HepG2 (cell line): ENCODE results near the gene ACAP3. TPM values are rescaled to one million over a fixed set of nuclear protein-coding genes. Genes with fewer than 3 reads are reported as not detected.
A peak's percentile ranks its signal among the peaks of the same experiment; 100 is the strongest.

Source experiments
- CAMTA2 ChIP-seq: sonication (generic); formaldehyde crosslinking; IDR thresholded peaks from 2 replicates; pipeline ENCODE4 v1.4.0; 2020; ENCODE audit warnings: mild to moderate bottlenecking, missing genetic modification reagents, borderline replicate concordance
- MATR3 ChIP-seq: sonication (generic); formaldehyde crosslinking; IDR thresholded peaks from 2 replicates; pipeline ENCODE4 v1.4.0; 2020; ENCODE audit warnings: missing genetic modification reagents
- NCOA2 ChIP-seq: sonication (generic); formaldehyde crosslinking; IDR thresholded peaks from 2 replicates; pipeline ENCODE4 v1.8.0; 2022; ENCODE audit warnings: inconsistent platforms
- NFE2 ChIP-seq: sonication (generic); formaldehyde crosslinking; IDR thresholded peaks from 2 replicates; pipeline ENCODE4 v1.4.0; 2020; ENCODE audit warnings: missing genetic modification reagents
- NFRKB ChIP-seq: fragments of 450-650 bp; IDR thresholded peaks from 2 replicates; pipeline ENCODE4 v1.6.1; 2017
- NR2F2 ChIP-seq: IDR thresholded peaks from 2 replicates; pipeline ENCODE4 v1.6.1; 2012; ENCODE audit warnings: low read depth, inconsistent platforms, borderline replicate concordance
- NRL ChIP-seq: sonication (generic); formaldehyde crosslinking; IDR thresholded peaks from 2 replicates; pipeline ENCODE4 v1.5.0; 2020; ENCODE audit warnings: missing genetic modification reagents, mild to moderate bottlenecking, moderate library complexity, borderline replicate concordance
- PCBP2 ChIP-seq: fragments of 200-400 bp; formaldehyde crosslinking; optimal IDR thresholded peaks from 2 replicates; pipeline ENCODE3; 2018; ENCODE audit warnings: low read length, low read depth; ENCODE audit not compliant: poor library complexity, severe bottlenecking
- RARA ChIP-seq: IDR thresholded peaks from 2 replicates; pipeline ENCODE4 v1.6.1; 2016; ENCODE audit warnings: missing genetic modification reagents, missing compliant biosample characterization
- SIX1 ChIP-seq: sonication (generic); formaldehyde crosslinking; IDR thresholded peaks from 2 replicates; pipeline ENCODE4 v1.4.0; 2020; ENCODE audit warnings: missing genetic modification reagents, borderline replicate concordance
- SMAD1 ChIP-seq: sonication (generic); formaldehyde crosslinking; IDR thresholded peaks from 2 replicates; pipeline ENCODE4 v1.4.0; 2020; ENCODE audit warnings: missing genetic modification reagents, low read depth, mild to moderate bottlenecking, borderline replicate concordance
- SMARCE1 ChIP-seq: fragments of 450-650 bp; IDR thresholded peaks from 2 replicates; pipeline ENCODE4 v1.6.1; 2017; ENCODE audit warnings: borderline replicate concordance
- ZNF12 ChIP-seq: sonication (generic); formaldehyde crosslinking; IDR thresholded peaks from 2 replicates; pipeline ENCODE4 v1.5.0; 2020; ENCODE audit warnings: missing genetic modification reagents
- ZNF30 ChIP-seq: sonication (generic); formaldehyde crosslinking; IDR thresholded peaks from 2 replicates; pipeline ENCODE4 v1.5.0; 2020; ENCODE audit warnings: mild to moderate bottlenecking, missing genetic modification reagents
- ZNF567 ChIP-seq: sonication (generic); formaldehyde crosslinking; IDR thresholded peaks from 2 replicates; pipeline ENCODE4 v1.8.1; 2023; ENCODE audit warnings: mild to moderate bottlenecking, missing genetic modification reagents, borderline replicate concordance
- ZNF570 ChIP-seq: sonication (generic); formaldehyde crosslinking; IDR thresholded peaks from 2 replicates; pipeline ENCODE4 v1.4.0; 2020; ENCODE audit warnings: mild to moderate bottlenecking, missing genetic modification reagents, borderline replicate concordance
- ZNF878 ChIP-seq: sonication (generic); formaldehyde crosslinking; IDR thresholded peaks from 2 replicates; pipeline ENCODE4 v1.8.1; 2023; ENCODE audit warnings: mild to moderate bottlenecking, missing genetic modification reagents, moderate library complexity
- polyA plus RNA-seq, 8 experiments: library from polyadenylated mRNA; depleted of rRNA in 3 of 8; stranded (reverse) in 7 of 8; unstranded in 1 of 8; fragments of >200 nt; fragmentation: Illumina TruSeq in 4 of 8; extraction: Trizol in 4 of 8; gene quantifications; 2 replicates each; pipeline versions ENCODE4 v1.2.1 to v1.2.3, GENCODE V29; 2011 to 2016; ENCODE audit warnings: low read depth in 4 of 8, missing spikeins in 1 of 8, mixed read lengths in 1 of 8; ENCODE audit not compliant: insufficient read depth in 1 of 8
- total RNA-seq, 5 experiments: library from RNA; depleted of rRNA; stranded (reverse); fragments of >200 nt; fragmentation: Illumina TruSeq; extraction: Trizol; gene quantifications; 2 replicates each; pipeline ENCODE4 v1.2.3, GENCODE V29; 2016; ENCODE audit warnings: low read depth in 1 of 5
- TF ChIP-seq, protein P1 (sequence below), 2 experiments: sonication (generic) in 1 of 2; formaldehyde crosslinking in 1 of 2; IDR thresholded peaks; 2 replicates each; pipeline versions ENCODE4 v1.4.0 to v1.6.1; 2018 to 2020; ENCODE audit warnings: missing genetic modification reagents in 2 of 2, borderline replicate concordance in 1 of 2, low read depth in 1 of 2, mild to moderate bottlenecking in 1 of 2, missing biosample characterization in 1 of 2
- TF ChIP-seq, protein P2 (sequence below): sonication (generic); formaldehyde crosslinking; IDR thresholded peaks from 2 replicates; pipeline ENCODE4 v1.5.0; 2020; ENCODE audit warnings: missing genetic modification reagents
- TF ChIP-seq, protein P3 (sequence below): sonication (generic); formaldehyde crosslinking; IDR thresholded peaks from 2 replicates; pipeline ENCODE4 v1.5.0; 2020; ENCODE audit warnings: mild to moderate bottlenecking, missing genetic modification reagents, borderline replicate concordance
- TF ChIP-seq, protein P4 (sequence below): sonication (generic); formaldehyde crosslinking; IDR thresholded peaks from 2 replicates; pipeline ENCODE4 v1.5.0; 2020; ENCODE audit warnings: missing genetic modification reagents
- TF ChIP-seq, protein P5 (sequence below): sonication (generic); formaldehyde crosslinking; IDR thresholded peaks from 2 replicates; pipeline ENCODE4 v1.4.0; 2020; ENCODE audit warnings: mild to moderate bottlenecking, low read depth, missing genetic modification reagents

The ACAP3 gene
- total and polyA plus RNA-seq, 2 of the 13 experiments (the other 11 are each of a cell fraction or from before 2014, with no cell fraction given), result 29.4 to 50.8 TPM

DNA sequence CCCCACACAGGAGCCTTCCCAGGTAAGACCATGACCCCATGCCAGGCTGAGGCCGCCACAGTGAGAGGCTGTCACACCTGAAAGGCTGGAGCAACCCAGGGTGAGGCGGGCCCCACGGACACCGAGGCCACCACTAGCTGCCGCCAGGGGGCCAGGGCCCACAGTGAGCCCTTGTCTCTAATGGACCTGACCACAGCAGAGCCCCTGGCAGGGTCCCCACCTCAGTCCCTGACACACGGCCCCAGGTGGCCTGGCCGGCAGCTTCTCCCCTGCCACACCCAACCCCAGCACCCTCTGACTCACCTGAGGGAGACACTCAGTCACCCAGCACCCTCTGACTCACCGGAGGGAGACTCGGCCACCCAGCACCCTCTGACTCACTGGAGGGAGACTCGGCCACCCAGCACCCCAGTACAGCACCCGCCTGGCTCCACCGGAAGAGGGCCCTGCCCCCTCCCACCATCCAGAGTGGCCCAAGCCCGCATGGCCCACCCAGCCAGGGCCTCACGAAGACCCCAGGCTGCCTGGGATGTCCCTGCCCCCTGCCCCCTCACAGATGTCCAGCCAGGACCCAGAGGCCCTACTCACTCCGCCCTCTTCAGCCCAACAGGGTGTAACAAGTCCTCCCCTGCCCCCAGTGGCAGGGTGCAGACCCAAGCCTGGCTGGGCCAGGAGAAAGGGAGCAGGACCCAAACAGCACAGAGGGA is 37.1 kb upstream of the ACAP3 start (continued):
- no peak for TF ChIP-seq SMARCE1
- TF ChIP-seq, protein P1, sequence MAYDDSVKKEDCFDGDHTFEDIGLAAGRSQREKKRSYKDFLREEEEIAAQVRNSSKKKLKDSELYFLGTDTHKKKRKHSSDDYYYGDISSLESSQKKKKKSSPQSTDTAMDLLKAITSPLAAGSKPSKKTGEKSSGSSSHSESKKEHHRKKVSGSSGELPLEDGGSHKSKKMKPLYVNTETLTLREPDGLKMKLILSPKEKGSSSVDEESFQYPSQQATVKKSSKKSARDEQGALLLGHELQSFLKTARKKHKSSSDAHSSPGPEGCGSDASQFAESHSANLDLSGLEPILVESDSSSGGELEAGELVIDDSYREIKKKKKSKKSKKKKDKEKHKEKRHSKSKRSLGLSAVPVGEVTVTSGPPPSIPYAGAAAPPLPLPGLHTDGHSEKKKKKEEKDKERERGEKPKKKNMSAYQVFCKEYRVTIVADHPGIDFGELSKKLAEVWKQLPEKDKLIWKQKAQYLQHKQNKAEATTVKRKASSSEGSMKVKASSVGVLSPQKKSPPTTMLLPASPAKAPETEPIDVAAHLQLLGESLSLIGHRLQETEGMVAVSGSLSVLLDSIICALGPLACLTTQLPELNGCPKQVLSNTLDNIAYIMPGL (CRISPR knock-in tag; IDR thresholded peaks at IDR 0.05; ENCODE audit: borderline replicate concordance in 1 of 2, low read depth in 1 of 2), result peak in 1 of 2 experiments; percentile 19; a peak in 1 of 4 replicates
- no peak for TF ChIP-seq MATR3 (CRISPR knock-in tag)
- TF ChIP-seq ZNF30 (CRISPR knock-in tag), result no peak
- TF ChIP-seq, protein P2, sequence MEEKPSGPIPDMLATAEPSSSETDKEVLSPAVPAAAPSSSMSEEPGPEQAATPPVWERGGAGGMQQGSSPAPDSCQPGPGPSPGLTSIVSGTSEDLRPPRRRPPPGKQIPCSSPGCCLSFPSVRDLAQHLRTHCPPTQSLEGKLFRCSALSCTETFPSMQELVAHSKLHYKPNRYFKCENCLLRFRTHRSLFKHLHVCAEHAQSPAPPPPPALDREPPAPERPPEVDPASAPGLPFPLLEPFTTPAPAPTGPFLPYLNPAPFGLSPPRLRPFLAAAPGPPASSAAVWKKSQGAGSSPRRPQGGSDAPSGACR (CRISPR knock-in tag), result no peak
- no peak for TF ChIP-seq NCOA2 (CRISPR knock-in tag)
- TF ChIP-seq ZNF567 (CRISPR knock-in tag), result no peak
- TF ChIP-seq, protein P3, sequence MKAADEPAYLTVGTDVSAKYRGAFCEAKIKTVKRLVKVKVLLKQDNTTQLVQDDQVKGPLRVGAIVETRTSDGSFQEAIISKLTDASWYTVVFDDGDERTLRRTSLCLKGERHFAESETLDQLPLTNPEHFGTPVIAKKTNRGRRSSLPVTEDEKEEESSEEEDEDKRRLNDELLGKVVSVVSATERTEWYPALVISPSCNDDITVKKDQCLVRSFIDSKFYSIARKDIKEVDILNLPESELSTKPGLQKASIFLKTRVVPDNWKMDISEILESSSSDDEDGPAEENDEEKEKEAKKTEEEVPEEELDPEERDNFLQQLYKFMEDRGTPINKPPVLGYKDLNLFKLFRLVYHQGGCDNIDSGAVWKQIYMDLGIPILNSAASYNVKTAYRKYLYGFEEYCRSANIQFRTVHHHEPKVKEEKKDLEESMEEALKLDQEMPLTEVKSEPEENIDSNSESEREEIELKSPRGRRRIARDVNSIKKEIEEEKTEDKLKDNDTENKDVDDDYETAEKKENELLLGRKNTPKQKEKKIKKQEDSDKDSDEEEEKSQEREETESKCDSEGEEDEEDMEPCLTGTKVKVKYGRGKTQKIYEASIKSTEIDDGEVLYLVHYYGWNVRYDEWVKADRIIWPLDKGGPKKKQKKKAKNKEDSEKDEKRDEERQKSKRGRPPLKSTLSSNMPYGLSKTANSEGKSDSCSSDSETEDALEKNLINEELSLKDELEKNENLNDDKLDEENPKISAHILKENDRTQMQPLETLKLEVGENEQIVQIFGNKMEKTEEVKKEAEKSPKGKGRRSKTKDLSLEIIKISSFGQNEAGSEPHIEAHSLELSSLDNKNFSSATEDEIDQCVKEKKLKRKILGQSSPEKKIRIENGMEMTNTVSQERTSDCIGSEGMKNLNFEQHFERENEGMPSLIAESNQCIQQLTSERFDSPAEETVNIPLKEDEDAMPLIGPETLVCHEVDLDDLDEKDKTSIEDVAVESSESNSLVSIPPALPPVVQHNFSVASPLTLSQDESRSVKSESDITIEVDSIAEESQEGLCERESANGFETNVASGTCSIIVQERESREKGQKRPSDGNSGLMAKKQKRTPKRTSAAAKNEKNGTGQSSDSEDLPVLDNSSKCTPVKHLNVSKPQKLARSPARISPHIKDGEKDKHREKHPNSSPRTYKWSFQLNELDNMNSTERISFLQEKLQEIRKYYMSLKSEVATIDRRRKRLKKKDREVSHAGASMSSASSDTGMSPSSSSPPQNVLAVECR (CRISPR knock-in tag), result peak; percentile 38; the same call in 1 of the 2 replicates
- no peak for TF ChIP-seq ZNF12
- no peak for TF ChIP-seq NR2F2
- no peak for TF ChIP-seq NRL (CRISPR knock-in tag)
- no peak for TF ChIP-seq NFE2 (CRISPR knock-in tag)
- TF ChIP-seq ZNF570 (CRISPR knock-in tag), result no peak
- no peak for TF ChIP-seq RARA (CRISPR knock-in tag)
- TF ChIP-seq PCBP2, result no peak
- TF ChIP-seq, protein P4, sequence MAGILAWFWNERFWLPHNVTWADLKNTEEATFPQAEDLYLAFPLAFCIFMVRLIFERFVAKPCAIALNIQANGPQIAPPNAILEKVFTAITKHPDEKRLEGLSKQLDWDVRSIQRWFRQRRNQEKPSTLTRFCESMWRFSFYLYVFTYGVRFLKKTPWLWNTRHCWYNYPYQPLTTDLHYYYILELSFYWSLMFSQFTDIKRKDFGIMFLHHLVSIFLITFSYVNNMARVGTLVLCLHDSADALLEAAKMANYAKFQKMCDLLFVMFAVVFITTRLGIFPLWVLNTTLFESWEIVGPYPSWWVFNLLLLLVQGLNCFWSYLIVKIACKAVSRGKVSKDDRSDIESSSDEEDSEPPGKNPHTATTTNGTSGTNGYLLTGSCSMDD, result no peak
- TF ChIP-seq, protein P5, sequence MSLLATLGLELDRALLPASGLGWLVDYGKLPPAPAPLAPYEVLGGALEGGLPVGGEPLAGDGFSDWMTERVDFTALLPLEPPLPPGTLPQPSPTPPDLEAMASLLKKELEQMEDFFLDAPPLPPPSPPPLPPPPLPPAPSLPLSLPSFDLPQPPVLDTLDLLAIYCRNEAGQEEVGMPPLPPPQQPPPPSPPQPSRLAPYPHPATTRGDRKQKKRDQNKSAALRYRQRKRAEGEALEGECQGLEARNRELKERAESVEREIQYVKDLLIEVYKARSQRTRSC (CRISPR knock-in tag), result no peak
- TF ChIP-seq NFRKB, result no peak
- 0 out of 2 replicates have a peak, but pooled peaks have one; percentile 24 for TF ChIP-seq CAMTA2 (CRISPR knock-in tag)
- no peak for TF ChIP-seq ZNF878 (CRISPR knock-in tag)
- 0 out of 2 replicates have a peak, but pooled peaks have one; percentile 39 for TF ChIP-seq SMAD1
- TF ChIP-seq SIX1 (CRISPR knock-in tag), result no peak
